Natural killer cell treated with Interleukin-12 subunit alpha and Interleukin-12 subunit beta and Interleukin-15 and Interleukin-18, amount 100 ng/mL, for 72 hours (primary cell): ENCODE data around the gene GPBAR1. TPM values are rescaled to one million over a fixed set of nuclear protein-coding genes. Genes with fewer than 3 reads are reported as not detected.
A peak's percentile ranks its signal among the peaks of the same experiment; 100 is the strongest.

ENCODE experiments used
- ATAC-seq, 2 donors: fragments of 150-1000 bp; cut with Tn5 transposase in 1 of 2; sonication (Bioruptor Pico), chemical (Tn5 transposase) in 1 of 2; 2 replicates each; pipeline ENCODE4 v1.10.0; 2021
- DNase-seq: peaks from one replicate; pipeline ENCODE4 v3.0.0; 2022; ENCODE audit warnings: low spot score
- H3K27ac Mint-ChIP-seq, 2 donors: 1 replicate in 1 of 2; 2 replicates in 1 of 2; pipeline ENCODE4 v1.8.0; 2022; ENCODE audit warnings: mixed read lengths in 2 of 2, mild to moderate bottlenecking in 1 of 2, moderate library complexity in 1 of 2
- H3K27me3 Mint-ChIP-seq, 2 donors: 1 replicate in 1 of 2; 2 replicates in 1 of 2; pipeline ENCODE4 v1.8.0; 2022; ENCODE audit warnings: mixed read lengths in 2 of 2
- H3K36me3 Mint-ChIP-seq: one replicate; pipeline ENCODE4 v1.8.0; 2022; ENCODE audit warnings: mixed read lengths
- H3K4me1 Mint-ChIP-seq, 2 donors: 1 replicate in 1 of 2; 2 replicates in 1 of 2; pipeline ENCODE4 v1.8.0; 2022; ENCODE audit warnings: low read depth in 2 of 2, mixed read lengths in 2 of 2, mild to moderate bottlenecking in 1 of 2
- H3K4me3 Mint-ChIP-seq: one replicate; pipeline ENCODE4 v1.8.0; 2022; ENCODE audit warnings: mixed read lengths
- H3K9me3 Mint-ChIP-seq: 2 replicates; pipeline ENCODE4 v1.8.0; 2022; ENCODE audit warnings: mixed read lengths
- total RNA-seq, 2 donors: library from RNA; stranded (reverse); gene quantifications; one replicate each; pipeline ENCODE4 v1.2.3, GENCODE V29; 2022

Gene GPBAR1
- total RNA-seq, 2 donors from 2014 or later: 2.6 to 3.0 TPM

- ATAC-seq (peak; percentile 90 to 92), DNase-seq (peak; percentile 73)
- H3K4me3 Mint-ChIP-seq: peak overlapping the region; percentile 79
- no peaks in the 10 kb centered on the region for H3K9me3 Mint-ChIP-seq
- H3K27me3 Mint-ChIP-seq: no peaks in the 10 kb centered on the region
- H3K4me1 Mint-ChIP-seq: peaks cover 60 to 72% of the 10 kb centered on the region in 2 donors
- peak overlapping the region; percentile 91 to 94 for H3K27ac Mint-ChIP-seq
- H3K36me3 Mint-ChIP-seq: peaks cover 64% of the 10 kb centered on the region
Measured at GRCh38 chr2:218229239-218229638, 31.6 kb upstream of the GPBAR1 start.

- no peaks in the 10 kb centered on the region for H3K9me3 Mint-ChIP-seq
- H3K27ac Mint-ChIP-seq: peak overlapping the region; percentile 91 to 94
- H3K36me3 Mint-ChIP-seq: peaks cover 64% of the 10 kb centered on the region
- DNase-seq (no peak), ATAC-seq (peak; percentile 45 to 64)
- H3K27me3 Mint-ChIP-seq: no peaks in the 10 kb centered on the region
- peaks cover 54 to 70% of the 10 kb centered on the region in 2 donors for H3K4me1 Mint-ChIP-seq
- H3K4me3 Mint-ChIP-seq: peak overlapping the region; percentile 79
Measured at GRCh38 chr2:218229851-218230250, 31.0 kb upstream of the GPBAR1 start.

- Mint-ChIP-seq H3K4me1 (peaks cover 44 to 60% of the 10 kb centered on the region in 2 donors), H3K9me3 (no peaks in the 10 kb centered on the region), H3K27ac (peak overlapping the region; percentile 91 to 94), H3K27me3 (no peaks in the 10 kb centered on the region), H3K36me3 (peaks cover 59% of the 10 kb centered on the region), H3K4me3 (peak overlapping the region; percentile 79)
- DNase-seq (peak; percentile 64), ATAC-seq (peak; percentile 79 to 85)
Measured at GRCh38 chr2:218230882-218231281, 29.9 kb upstream of the GPBAR1 start.

GRCh38 chr2:218233543-218233942 is 27.3 kb upstream of the GPBAR1 start:
- Mint-ChIP-seq H3K4me1 (peaks cover 29 to 44% of the 10 kb centered on the region in 2 donors), H3K4me3 (no peak overlapping the region), H3K9me3 (no peaks in the 10 kb centered on the region), H3K27ac (peak overlapping the region; percentile 49 to 51), H3K27me3 (no peaks in the 10 kb centered on the region), H3K36me3 (peaks cover 46% of the 10 kb centered on the region)
- DNase-seq: no peak
- no peak for ATAC-seq

GRCh38 chr2:218234521-218234920 is 26.3 kb upstream of the GPBAR1 start:
- H3K9me3 Mint-ChIP-seq: no peaks in the 10 kb centered on the region
- no peak for ATAC-seq

GRCh38 chr2:218235017-218235416 is 25.8 kb upstream of the GPBAR1 start:
- no peaks in the 10 kb centered on the region for H3K27me3 Mint-ChIP-seq

More at GRCh38 chr2:218234521-218234920, 26.3 kb upstream of the GPBAR1 start:
- Mint-ChIP-seq H3K36me3 (peaks cover 46% of the 10 kb centered on the region), H3K27ac (peak overlapping the region; percentile 14 to 51), H3K4me3 (no peak overlapping the region), H3K4me1 (peaks cover 23 to 43% of the 10 kb centered on the region in 2 donors), H3K27me3 (no peaks in the 10 kb centered on the region)
- DNase-seq: no peak

GRCh38 chr2:218236829-218237228 is 24.0 kb upstream of the GPBAR1 start:
- no peaks in the 10 kb centered on the region for H3K27me3 Mint-ChIP-seq
- H3K4me3 Mint-ChIP-seq: no peak overlapping the region
- H3K4me1 Mint-ChIP-seq: peaks cover 11 to 34% of the 10 kb centered on the region in 2 donors
- ATAC-seq (no peak), DNase-seq (no peak)
- H3K27ac Mint-ChIP-seq: no peak overlapping the region
- H3K36me3 Mint-ChIP-seq: peaks cover 36% of the 10 kb centered on the region
- no peaks in the 10 kb centered on the region for H3K9me3 Mint-ChIP-seq

More at GRCh38 chr2:218235017-218235416, 25.8 kb upstream of the GPBAR1 start:
- peaks cover 23 to 43% of the 10 kb centered on the region in 2 donors for H3K4me1 Mint-ChIP-seq
- H3K9me3 Mint-ChIP-seq: no peaks in the 10 kb centered on the region
- no peak overlapping the region for H3K4me3 Mint-ChIP-seq
- H3K27ac Mint-ChIP-seq: peak overlapping the region; percentile 14 to 51
- DNase-seq (no peak), ATAC-seq (no peak)
- H3K36me3 Mint-ChIP-seq: peaks cover 46% of the 10 kb centered on the region

- peaks cover 31% of the 10 kb centered on the region for H3K36me3 Mint-ChIP-seq
- H3K27ac Mint-ChIP-seq: peak overlapping the region in 1 of 2 donors; percentile 37
- no peaks in the 10 kb centered on the region for H3K27me3 Mint-ChIP-seq
- H3K4me3 Mint-ChIP-seq: no peak overlapping the region
- no peaks in the 10 kb centered on the region for H3K9me3 Mint-ChIP-seq
- no peak for ATAC-seq
- H3K4me1 Mint-ChIP-seq: peaks cover 12 to 29% of the 10 kb centered on the region in 2 donors
- DNase-seq: no peak
Measured at GRCh38 chr2:218238887-218239286, 21.9 kb upstream of the GPBAR1 start.

GRCh38 chr2:218244204-218244603 is 16.6 kb upstream of the GPBAR1 start:
- DNase-seq (no peak), ATAC-seq (no peak)
- Mint-ChIP-seq H3K27ac (peak overlapping the region; percentile 30 to 77), H3K36me3 (peaks cover 28% of the 10 kb centered on the region), H3K4me3 (no peak overlapping the region), H3K27me3 (no peaks in the 10 kb centered on the region), H3K4me1 (peaks cover 13 to 26% of the 10 kb centered on the region in 2 donors), H3K9me3 (no peaks in the 10 kb centered on the region)

- H3K27ac Mint-ChIP-seq: peak overlapping the region; percentile 30 to 77
- no peaks in the 10 kb centered on the region for H3K27me3 Mint-ChIP-seq
- no peak overlapping the region for H3K4me3 Mint-ChIP-seq
Measured at GRCh38 chr2:218244665-218245064, 16.1 kb upstream of the GPBAR1 start.

GRCh38 chr2:218245214-218245613 is 15.6 kb upstream of the GPBAR1 start:
- no peak for ATAC-seq
- DNase-seq: no peak
- peaks cover 12 to 29% of the 10 kb centered on the region in 2 donors for H3K4me1 Mint-ChIP-seq
- H3K27ac Mint-ChIP-seq: peak overlapping the region; percentile 30 to 77
- no peaks in the 10 kb centered on the region for H3K27me3 Mint-ChIP-seq
- no peaks in the 10 kb centered on the region for H3K9me3 Mint-ChIP-seq
- peaks cover 30% of the 10 kb centered on the region for H3K36me3 Mint-ChIP-seq
- no peak overlapping the region for H3K4me3 Mint-ChIP-seq

More at GRCh38 chr2:218244665-218245064, 16.1 kb upstream of the GPBAR1 start:
- Mint-ChIP-seq H3K9me3 (no peaks in the 10 kb centered on the region), H3K36me3 (peaks cover 26% of the 10 kb centered on the region), H3K4me1 (peaks cover 12 to 26% of the 10 kb centered on the region in 2 donors)
- no peak for ATAC-seq
- DNase-seq: no peak

- Mint-ChIP-seq H3K9me3 (no peaks in the 10 kb centered on the region), H3K4me1 (peaks cover 0 to 18% of the 10 kb centered on the region in 2 donors), H3K27ac (peak overlapping the region in 1 of 2 donors; percentile 33), H3K4me3 (no peak overlapping the region), H3K36me3 (peaks cover 41% of the 10 kb centered on the region), H3K27me3 (no peaks in the 10 kb centered on the region)
- DNase-seq: no peak
- ATAC-seq: no peak
Measured at GRCh38 chr2:218249691-218250090, 11.1 kb upstream of the GPBAR1 start.

- peaks cover 15 to 21% of the 10 kb centered on the region in 2 donors for H3K4me1 Mint-ChIP-seq
- no peaks in the 10 kb centered on the region for H3K27me3 Mint-ChIP-seq
- ATAC-seq (no peak), DNase-seq (no peak)
- H3K36me3 Mint-ChIP-seq: peaks cover 39% of the 10 kb centered on the region
- H3K9me3 Mint-ChIP-seq: no peaks in the 10 kb centered on the region
- H3K4me3 Mint-ChIP-seq: no peak overlapping the region
- H3K27ac Mint-ChIP-seq: peak overlapping the region; percentile 16 to 43
Measured at GRCh38 chr2:218252509-218253231, 8.1 kb upstream of the GPBAR1 start.

GRCh38 chr2:218253232-218253625 is 7.6 kb upstream of the GPBAR1 start:
- no peak overlapping the region for H3K4me3 Mint-ChIP-seq
- H3K27me3 Mint-ChIP-seq: no peaks in the 10 kb centered on the region
- DNase-seq: no peak
- no peak for ATAC-seq
- no peaks in the 10 kb centered on the region for H3K9me3 Mint-ChIP-seq
- H3K36me3 Mint-ChIP-seq: peaks cover 35% of the 10 kb centered on the region
- H3K27ac Mint-ChIP-seq: peak overlapping the region; percentile 16 to 43
- H3K4me1 Mint-ChIP-seq: peaks cover 17 to 21% of the 10 kb centered on the region in 2 donors
